GM19043 (cell line): ENCODE data around the gene FERMT1.
"Not testable (repeated sequence)": the region's sequence is repeated elsewhere in the genome, so short reads cannot be mapped to it uniquely, and the experiment has no call there.

Experiments used
- ATAC-seq: cut with Tn5 transposase; IDR thresholded peaks from one replicate; pipeline ENCODE4 v1.9.1; 2021; ENCODE audit warnings: low read depth; ENCODE audit not compliant: unreplicated experiment

The FERMT1 gene

DNA sequence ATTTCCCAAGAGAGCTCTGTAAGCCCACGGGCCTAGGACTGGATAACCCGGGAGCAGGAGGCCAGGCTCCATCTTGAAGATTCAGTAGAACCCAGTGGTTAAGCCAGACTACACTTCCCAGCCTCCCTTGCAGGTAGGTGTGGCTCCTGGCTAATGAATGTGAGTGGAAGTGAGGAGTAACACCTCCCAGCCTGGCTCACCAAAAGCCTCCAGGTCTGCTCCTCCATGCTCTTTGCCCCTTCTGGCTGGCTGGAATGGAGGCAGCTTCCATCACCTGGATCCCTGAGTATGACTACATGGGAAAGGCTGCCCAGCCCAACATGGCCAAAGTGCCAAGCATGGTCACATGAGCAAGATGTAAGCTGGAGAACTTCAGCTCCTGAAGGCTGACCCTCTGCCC lies 78.7 kb downstream of the FERMT1 start:
- no peak for ATAC-seq

DNA sequence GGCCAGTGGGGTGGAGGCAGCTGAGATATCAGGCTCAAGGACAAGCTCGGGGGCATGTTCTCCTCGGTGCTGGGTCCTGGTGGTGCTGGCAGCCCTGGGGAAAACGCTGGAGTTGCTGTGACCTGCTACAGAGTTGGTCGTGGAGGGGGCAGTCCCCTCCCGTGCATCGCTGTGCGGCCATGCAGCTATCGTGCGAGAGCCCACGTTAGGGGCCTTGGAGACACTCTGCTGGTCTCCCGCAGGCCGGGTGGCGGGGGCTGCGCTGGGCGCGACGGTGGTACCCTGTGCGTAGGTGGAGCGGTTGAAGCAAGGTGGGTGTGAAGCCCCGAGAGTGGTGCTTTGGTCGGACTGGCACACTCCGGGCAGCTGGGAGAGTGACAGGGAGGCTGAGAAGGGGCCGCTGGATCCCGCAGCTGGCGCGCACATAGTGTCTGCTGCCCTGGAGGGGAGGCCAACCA lies 81.0 kb downstream of the FERMT1 start:
- ATAC-seq = no peak

DNA sequence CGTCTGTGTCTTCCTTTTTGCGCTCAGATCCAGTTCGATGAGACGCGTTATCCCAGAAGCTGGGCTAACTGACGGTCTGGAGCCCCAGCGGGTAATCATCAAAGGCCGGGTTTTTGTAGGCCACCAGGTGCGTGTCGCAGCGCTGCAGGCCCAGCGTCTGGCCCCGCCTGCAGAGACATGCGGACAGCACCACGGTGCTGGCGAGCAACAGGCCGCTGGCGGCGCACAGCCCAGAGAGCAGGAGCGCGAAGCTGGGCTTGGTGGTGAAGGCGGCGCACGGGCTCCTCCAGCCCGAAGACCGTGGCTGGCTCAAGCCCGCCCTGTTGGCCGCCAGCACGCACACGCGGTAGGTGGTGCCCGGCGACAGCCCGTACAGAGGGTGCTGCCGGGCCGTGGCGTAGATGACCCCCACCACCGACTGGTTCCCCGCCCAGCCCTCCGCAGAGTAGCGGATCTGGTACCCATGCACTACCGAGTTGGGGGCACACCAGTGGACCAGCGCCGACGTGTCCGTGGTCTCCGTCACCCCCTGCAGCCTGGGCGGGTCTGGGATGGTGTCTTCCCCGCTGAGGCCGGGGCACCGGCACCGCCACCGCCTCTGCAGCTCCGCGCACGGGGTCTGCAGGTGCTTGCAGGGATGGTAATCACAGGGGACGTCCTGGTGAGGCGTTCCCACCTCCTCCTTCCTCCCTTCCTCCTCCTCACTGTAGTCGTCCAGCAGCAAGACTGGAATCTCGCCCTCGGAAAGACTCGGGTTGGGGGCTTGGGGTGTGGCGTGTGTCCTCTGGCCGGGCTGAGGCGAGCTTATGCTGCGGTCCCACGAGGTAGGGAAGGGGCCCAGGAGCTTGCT lies 81.6 kb downstream of the FERMT1 start:
- no peak for ATAC-seq

GRCh38 chr20:6040540-6040939 lies 82.3 kb downstream of the FERMT1 start:
- ATAC-seq = no peak

DNA sequence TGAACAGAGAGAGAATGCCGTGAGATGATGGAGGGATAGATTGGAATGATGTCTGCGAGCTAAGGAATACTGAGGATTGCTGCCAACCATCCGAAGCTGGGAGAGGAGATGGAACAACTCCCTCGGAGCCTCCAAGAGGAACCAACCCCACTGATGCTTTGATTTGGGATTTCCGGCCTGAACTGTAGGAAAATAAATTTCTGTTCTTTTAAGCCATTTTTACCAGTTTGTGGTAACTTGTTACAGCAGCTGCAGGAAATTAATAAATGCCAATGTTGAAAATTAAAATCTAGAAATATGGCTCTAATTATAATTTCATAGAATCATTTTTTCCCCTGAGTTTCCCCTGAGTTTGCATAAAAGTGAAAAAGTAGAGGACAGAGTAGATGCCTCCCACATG lies 83.1 kb downstream of the FERMT1 start:
- ATAC-seq = no peak

DNA sequence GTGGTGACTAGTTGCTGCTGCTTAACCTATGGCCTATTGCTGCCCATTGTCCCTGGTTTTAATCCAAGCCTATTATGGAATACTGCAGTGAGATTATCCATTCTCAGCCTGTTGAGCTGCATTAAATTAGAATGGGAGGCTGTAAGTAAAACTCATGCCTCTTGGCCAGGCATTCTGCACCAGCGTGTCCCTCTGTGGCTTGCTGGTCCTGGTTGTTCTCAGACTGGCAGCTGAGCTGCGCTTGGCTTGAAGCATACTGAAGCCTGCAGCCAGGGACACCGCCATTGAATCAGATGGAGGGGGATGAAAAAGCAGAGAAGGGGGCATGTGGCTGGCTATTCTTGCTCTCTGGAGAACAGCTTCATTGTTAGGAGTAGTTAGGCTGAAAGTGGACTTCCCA lies 84.6 kb downstream of the FERMT1 start:
- no peak for ATAC-seq

GRCh38 chr20:6037082-6037481 lies 85.7 kb downstream of the FERMT1 start:
- ATAC-seq = no peak

GRCh38 chr20:6036213-6036612 lies 86.6 kb downstream of the FERMT1 start:
- no peak for ATAC-seq

DNA sequence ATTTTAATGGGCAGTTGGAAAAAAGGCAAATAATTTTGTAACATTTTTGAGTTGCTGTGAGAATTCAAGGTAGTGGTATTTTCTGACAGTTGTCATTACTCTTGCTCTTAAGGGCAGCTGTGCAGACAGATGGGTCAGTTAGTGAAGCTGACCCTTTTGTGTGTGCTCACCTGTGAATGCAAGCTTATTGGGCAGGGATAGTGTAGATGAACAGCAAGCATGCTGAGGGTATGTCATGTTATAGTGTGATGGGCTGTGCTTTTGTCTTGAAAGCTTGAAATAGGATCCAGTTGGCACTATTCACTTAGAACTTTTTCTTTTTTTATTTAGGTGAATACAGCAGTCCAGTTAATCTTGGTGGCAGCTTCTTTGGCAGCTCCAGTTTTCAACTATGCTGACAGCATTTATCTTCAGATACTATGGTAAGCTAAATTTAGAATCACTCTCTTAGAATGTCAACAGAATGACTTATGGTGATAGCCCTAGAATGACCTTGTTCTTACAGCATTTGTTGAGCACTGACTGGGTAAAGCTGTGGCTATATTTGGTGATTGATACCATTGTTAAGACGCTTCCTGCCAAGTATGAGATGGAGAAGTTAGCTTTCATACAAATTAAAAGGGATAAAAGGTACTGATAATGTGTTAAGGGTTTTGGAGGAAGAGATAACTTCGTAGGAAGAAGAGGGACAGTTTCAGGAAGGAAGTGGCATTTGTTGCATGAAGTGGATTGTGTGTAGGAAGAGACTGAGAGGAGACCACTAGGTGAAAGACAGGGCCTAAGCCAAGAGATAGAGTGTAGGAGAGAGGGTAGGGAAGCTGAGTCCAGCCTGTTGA lies 88.5 kb downstream of the FERMT1 start:
- no peak for ATAC-seq

GRCh38 chr20:6032907-6033306 lies 89.9 kb downstream of the FERMT1 start:
- ATAC-seq = not testable (repeated sequence)

DNA sequence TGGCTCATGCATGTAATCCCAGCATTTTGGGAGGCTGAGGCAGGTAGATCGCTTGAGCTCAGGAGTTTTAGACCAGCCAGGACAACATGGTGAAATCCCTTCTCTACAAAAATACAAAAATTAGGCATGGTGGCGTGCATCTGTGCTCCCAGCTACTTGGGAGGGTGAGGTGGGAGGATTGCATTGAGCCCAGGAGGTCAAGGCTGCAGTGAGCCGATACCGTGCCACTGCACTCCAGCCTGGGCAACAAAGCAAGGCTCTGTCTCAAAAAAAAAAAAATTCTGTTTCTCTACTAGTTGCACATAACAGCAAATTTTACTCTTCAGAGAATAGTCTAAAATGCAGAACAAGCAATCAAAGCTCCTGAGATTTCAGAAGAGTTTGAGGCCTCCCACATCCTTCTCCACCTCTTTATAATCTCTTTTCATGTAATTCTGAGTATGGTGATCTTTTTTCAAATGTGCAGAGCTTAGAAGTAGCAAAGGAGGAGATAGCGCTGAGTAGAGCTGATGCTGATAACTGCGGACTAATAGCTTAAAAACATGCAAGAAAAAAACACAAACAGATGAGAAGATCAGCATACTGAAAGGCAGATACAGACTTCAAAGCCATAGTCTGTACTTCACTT lies 92.3 kb downstream of the FERMT1 start:
- ATAC-seq = no peak

- ATAC-seq = no peak
Observed at GRCh38 chr20:6029538-6029937, 93.3 kb downstream of the FERMT1 start.

DNA sequence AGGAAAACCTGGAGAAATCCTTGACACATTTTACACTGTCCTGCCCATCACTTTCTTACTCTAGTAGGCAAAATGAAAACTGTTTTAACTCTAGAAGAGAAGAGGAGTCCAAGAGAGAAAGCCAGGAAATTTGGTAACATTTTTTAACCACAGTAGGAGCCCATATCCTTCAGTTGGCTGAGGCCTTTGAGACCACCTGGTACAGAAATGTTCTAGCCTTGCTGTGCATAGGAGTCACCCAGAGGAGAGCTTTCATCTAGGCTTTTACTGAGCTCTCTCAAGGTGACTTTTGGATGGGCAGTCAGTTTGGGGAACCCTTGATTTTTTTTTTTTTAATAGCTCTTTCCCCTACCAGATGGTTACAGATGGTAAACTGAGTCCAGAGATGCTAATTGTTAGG lies 94.0 kb downstream of the FERMT1 start:
- ATAC-seq = no peak

DNA sequence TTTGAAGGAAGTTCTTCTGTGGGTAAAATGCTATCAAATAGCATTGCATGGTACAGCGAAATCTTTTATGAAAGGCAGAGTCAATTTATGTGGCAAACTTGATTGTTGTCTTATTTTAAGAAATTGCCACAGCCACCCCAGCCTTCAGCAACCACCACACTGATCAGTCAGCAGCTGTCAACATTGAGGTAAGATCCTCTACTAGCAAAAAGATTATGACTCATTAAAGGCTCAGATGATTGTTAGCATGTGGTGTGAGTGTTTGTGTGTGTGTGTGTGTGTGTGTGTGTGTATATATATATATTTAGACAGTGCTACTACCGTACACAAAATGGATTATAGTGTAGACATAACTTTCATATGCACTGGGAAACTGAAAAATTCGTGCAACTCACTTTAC lies 96.8 kb downstream of the FERMT1 start:
- no peak for ATAC-seq
